ENCODE data around the gene ALPG.

The ALPG gene

GRCh38 chr2:232457121-232458011 is 50.7 kb downstream of the ALPG start:
- no peak for DNase-seq (ENCODE audit: low read depth in 2 of 2)

DNA sequence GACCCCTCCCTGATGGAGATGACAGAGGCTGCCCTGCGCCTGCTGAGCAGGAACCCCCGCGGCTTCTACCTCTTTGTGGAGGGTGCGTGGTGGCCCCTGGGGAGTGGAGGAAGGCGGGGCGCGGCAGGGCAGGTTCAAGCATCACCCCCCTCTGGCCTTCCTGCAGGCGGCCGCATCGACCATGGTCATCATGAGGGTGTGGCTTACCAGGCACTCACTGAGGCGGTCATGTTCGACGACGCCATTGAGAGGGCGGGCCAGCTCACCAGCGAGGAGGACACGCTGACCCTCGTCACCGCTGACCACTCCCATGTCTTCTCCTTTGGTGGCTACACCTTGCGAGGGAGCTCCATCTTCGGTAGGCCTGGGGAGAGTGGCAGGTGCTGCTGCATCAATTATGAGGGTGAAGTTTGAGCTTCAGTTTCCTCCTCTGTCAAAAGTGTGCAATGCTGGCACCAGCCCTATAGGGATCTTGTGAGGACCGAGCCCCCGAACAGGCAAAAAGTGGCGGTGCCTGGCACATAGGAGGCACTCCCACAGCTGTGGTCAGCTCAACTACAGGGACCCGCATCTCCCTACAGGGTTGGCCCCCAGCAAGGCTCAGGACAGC is 51.5 kb downstream of the ALPG start:
- DNase-seq (ENCODE audit: low read depth in 2 of 2), result no peak

DNA sequence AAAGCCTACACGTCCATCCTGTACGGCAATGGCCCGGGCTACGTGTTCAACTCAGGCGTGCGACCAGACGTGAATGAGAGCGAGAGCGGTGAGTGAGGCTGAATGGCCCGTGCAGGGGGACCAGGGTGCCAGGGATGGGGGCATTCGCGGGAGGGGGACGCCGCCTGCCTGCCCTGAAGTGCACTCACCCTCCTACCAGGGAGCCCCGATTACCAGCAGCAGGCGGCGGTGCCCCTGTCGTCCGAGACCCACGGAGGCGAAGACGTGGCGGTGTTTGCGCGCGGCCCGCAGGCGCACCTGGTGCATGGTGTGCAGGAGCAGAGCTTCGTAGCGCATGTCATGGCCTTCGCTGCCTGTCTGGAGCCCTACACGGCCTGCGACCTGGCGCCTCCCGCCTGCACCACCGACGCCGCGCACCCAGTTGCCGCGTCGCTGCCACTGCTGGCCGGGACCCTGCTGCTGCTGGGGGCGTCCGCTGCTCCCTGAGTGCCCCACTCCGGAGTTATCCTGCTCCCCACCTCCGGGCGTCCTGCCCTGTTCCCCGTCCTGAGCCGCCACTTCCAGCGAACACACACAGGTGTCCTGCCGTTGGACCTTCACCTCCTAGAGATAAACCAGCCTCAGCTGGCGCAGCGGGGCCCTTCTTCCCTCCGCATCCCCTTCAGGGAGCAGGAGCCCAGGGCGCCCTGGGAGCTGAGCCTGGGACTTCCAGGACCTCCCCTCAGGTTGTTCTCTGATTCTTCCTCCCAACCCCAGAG is 52.2 kb downstream of the ALPG start:
- no peak for DNase-seq (ENCODE audit: low read depth in 2 of 2)

GRCh38 chr2:232459419-232460035 is 52.9 kb downstream of the ALPG start:
- no peak for DNase-seq (ENCODE audit: low read depth in 2 of 2)

- no peak for DNase-seq (ENCODE audit: low read depth in 2 of 2)
Measured at GRCh38 chr2:232460171-232460570, 53.5 kb downstream of the ALPG start.
